Stimulated activated CD8-positive, alpha-beta memory T cell treated with anti-CD3 and anti-CD28 coated beads, Interleukin-12 subunit alpha, Interleukin-12 subunit beta, amount 100 ng/mL, for 1 hour (primary cell): ENCODE measurements around the gene ALOX12B.
"Not testable (repeated sequence)": the region's sequence is repeated elsewhere in the genome, so short reads cannot be mapped to it uniquely, and the experiment has no call there.

Source experiments
- DNase-seq: peaks from one replicate; pipeline ENCODE4 v3.0.0-alpha.2; 2020; ENCODE audit warnings: low read depth

ALOX12B gene

GRCh38 chr17:8064561-8065019 is 22.9 kb downstream of the ALOX12B start:
- no peak for DNase-seq

- no peak for DNase-seq
These were observed 23.6 kb downstream of the ALOX12B start for GRCh38 chr17:8063761-8064534.

GRCh38 chr17:8062807-8063483 is 24.6 kb downstream of the ALOX12B start:
- no peak for DNase-seq

GRCh38 chr17:8062435-8062806 is 25.1 kb downstream of the ALOX12B start:
- no peak for DNase-seq

- DNase-seq = not testable (repeated sequence)
These were observed 25.7 kb downstream of the ALOX12B start for GRCh38 chr17:8061851-8062250.

GRCh38 chr17:8060274-8060673 is 27.2 kb downstream of the ALOX12B start:
- DNase-seq = peak; percentile 39

- no peak for DNase-seq
These were observed 28.4 kb downstream of the ALOX12B start for GRCh38 chr17:8059131-8059530.

- no peak for DNase-seq
These were observed 29.8 kb downstream of the ALOX12B start for GRCh38 chr17:8057691-8058114.

- no peak for DNase-seq
These were observed 30.4 kb downstream of the ALOX12B start for GRCh38 chr17:8056976-8057625.

GRCh38 chr17:8056232-8056975 is 31.1 kb downstream of the ALOX12B start:
- DNase-seq = no peak

- DNase-seq = no peak
These were observed 31.7 kb downstream of the ALOX12B start for GRCh38 chr17:8055851-8056231.

- DNase-seq = no peak
These were observed 33.9 kb downstream of the ALOX12B start for GRCh38 chr17:8053600-8053999.

- DNase-seq = no peak
These were observed 35.0 kb downstream of the ALOX12B start for GRCh38 chr17:8052256-8053252.

- DNase-seq = no peak
These were observed 35.7 kb downstream of the ALOX12B start for GRCh38 chr17:8051831-8052230.

- DNase-seq = no peak
These were observed 38.8 kb downstream of the ALOX12B start for GRCh38 chr17:8048736-8049135.

GRCh38 chr17:8048236-8048635 is 39.3 kb downstream of the ALOX12B start:
- no peak for DNase-seq

- no peak for DNase-seq
These were observed 39.8 kb downstream of the ALOX12B start for GRCh38 chr17:8047769-8048110.

GRCh38 chr17:8046929-8047768 is 40.4 kb downstream of the ALOX12B start:
- DNase-seq = no peak

GRCh38 chr17:8046306-8046928 is 41.1 kb downstream of the ALOX12B start:
- no peak for DNase-seq
